HEK293T (cell line): Measurements from ENCODE around the gene NFATC1.

Experiments
- CTCF ChIA-PET: fragments of 350-600 bp; formaldehyde crosslinking; extraction: SDS; loops from one replicate; lab custom pipeline; 2021; ENCODE audit warnings: antibody characterized with exemption, inconsistent platforms; lab: Yijun Ruan, JAX
- POLR2A ChIA-PET: fragments of 350-600 bp; formaldehyde crosslinking; extraction: SDS; loops from one replicate; lab custom pipeline; 2020; ENCODE audit warnings: antibody characterized with exemption, inconsistent platforms; lab: Yijun Ruan, JAX
- DNase-seq: peaks from one replicate; pipeline ENCODE4 v3.0.0; 2012; ENCODE audit warnings: mixed read lengths; ENCODE audit errors: extremely low spot score
- ARNT ChIP-seq: fragments of 450-650 bp; IDR thresholded peaks from 2 replicates; pipeline ENCODE4 v1.6.1; 2017; ENCODE audit warnings: mild to moderate bottlenecking
- BHLHE40 ChIP-seq: fragments of 450-650 bp; IDR thresholded peaks from 2 replicates; pipeline ENCODE4 v1.6.1; 2016; ENCODE audit warnings: mild to moderate bottlenecking, moderate library complexity, borderline replicate concordance
- CTBP1 ChIP-seq: fragments of 450-650 bp; IDR thresholded peaks from 2 replicates; pipeline ENCODE4 v1.6.1; 2016; ENCODE audit warnings: borderline replicate concordance
- ELF4 ChIP-seq: fragments of 450-650 bp; IDR thresholded peaks from 2 replicates; pipeline ENCODE4 v1.6.1; 2017; ENCODE audit warnings: antibody characterized with exemption
- FOXA1 ChIP-seq: fragments of 450-650 bp; IDR thresholded peaks from 2 replicates; pipeline ENCODE4 v1.6.1; 2016; ENCODE audit warnings: mild to moderate bottlenecking
- FOXK2 ChIP-seq: fragments of 450-650 bp; IDR thresholded peaks from 2 replicates; pipeline ENCODE4 v1.6.1; 2016; ENCODE audit warnings: mild to moderate bottlenecking
- FOXM1 ChIP-seq: fragments of 450-650 bp; IDR thresholded peaks from 2 replicates; pipeline ENCODE4 v1.6.1; 2017; ENCODE audit warnings: mild to moderate bottlenecking, borderline replicate concordance
- HDGF ChIP-seq: fragments of 450-650 bp; IDR thresholded peaks from 2 replicates; pipeline ENCODE4 v1.6.1; 2017; ENCODE audit warnings: antibody characterized with exemption, borderline replicate concordance
- L3MBTL2 ChIP-seq: fragments of 450-650 bp; conservative IDR thresholded peaks from 2 replicates; pipeline ENCODE4 v1.6.1; 2016; ENCODE audit warnings: mild to moderate bottlenecking
- LEF1 ChIP-seq: fragments of 450-650 bp; IDR thresholded peaks from 2 replicates; pipeline ENCODE4 v1.6.1; 2017; ENCODE audit warnings: mild to moderate bottlenecking, borderline replicate concordance
- NFRKB ChIP-seq: fragments of 450-650 bp; IDR thresholded peaks from 2 replicates; pipeline ENCODE4 v1.6.1; 2016; ENCODE audit warnings: mild to moderate bottlenecking, moderate library complexity
- SP1 ChIP-seq: fragments of 450-650 bp; IDR thresholded peaks from 2 replicates; pipeline ENCODE4 v1.6.1; 2017
- SUZ12 ChIP-seq: fragments of 450-650 bp; IDR thresholded peaks from 2 replicates; pipeline ENCODE4 v1.6.1; 2016; ENCODE audit warnings: mild to moderate bottlenecking
- TARDBP ChIP-seq: fragments of 450-650 bp; IDR thresholded peaks from 2 replicates; pipeline ENCODE4 v1.6.1; 2016
- ZNF384 ChIP-seq: fragments of 450-650 bp; IDR thresholded peaks from 2 replicates; pipeline ENCODE4 v1.6.1; 2016
- TF ChIP-seq, protein P1 (sequence below): fragments of 450-650 bp; IDR thresholded peaks from 2 replicates; pipeline ENCODE4 v1.6.1; 2016

NFATC1 gene

DNA sequence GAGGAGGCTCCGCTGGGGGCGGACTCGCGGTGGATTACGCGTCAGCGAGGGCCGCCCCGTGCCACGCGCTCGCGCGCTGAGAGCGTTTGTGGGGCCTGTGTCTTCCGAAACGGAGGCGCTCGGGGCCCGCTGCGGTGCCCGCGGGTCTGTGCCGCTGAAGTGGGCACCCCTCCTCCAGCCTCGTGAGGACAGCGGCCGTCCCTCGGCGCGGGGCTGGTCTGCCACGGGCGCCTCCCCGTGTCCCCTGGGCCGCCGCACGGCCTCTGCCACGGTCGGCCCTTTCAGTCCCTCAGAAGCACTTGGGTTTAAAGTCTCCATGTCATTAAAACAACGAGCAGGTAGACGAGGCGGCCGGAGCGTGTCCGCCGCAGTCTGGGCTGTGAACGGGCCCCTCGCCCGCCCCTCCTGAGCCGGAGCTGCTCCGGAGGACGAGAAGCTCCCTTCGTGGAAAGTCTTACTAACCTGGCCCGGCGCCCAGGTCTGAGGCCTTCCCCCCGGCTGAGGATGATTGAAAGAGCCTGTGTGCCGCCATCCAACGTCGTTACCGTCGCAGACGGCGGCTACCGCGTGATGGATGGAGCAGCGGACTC is 97.6 kb downstream of the NFATC1 start:
- ChIA-PET POLR2A (no interaction called here), CTCF (no interaction called here)
- TF ChIP-seq CTBP1, result no peak
- TF ChIP-seq TARDBP, result no peak
- no peak for TF ChIP-seq L3MBTL2
- no peak for TF ChIP-seq ZNF384
- TF ChIP-seq HDGF, result no peak
- TF ChIP-seq NFRKB, result no peak
- TF ChIP-seq, protein P1, sequence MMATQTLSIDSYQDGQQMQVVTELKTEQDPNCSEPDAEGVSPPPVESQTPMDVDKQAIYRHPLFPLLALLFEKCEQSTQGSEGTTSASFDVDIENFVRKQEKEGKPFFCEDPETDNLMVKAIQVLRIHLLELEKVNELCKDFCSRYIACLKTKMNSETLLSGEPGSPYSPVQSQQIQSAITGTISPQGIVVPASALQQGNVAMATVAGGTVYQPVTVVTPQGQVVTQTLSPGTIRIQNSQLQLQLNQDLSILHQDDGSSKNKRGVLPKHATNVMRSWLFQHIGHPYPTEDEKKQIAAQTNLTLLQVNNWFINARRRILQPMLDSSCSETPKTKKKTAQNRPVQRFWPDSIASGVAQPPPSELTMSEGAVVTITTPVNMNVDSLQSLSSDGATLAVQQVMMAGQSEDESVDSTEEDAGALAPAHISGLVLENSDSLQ, result no peak
- TF ChIP-seq ARNT, result no peak
- no peak for TF ChIP-seq SUZ12
- no peak for TF ChIP-seq BHLHE40
- no peak for TF ChIP-seq SP1
- TF ChIP-seq ELF4, result no peak
- no peak for TF ChIP-seq FOXA1
- TF ChIP-seq LEF1, result no peak
- no peak for TF ChIP-seq FOXM1
- no peak for TF ChIP-seq FOXK2
- no peak for DNase-seq

- no peak for DNase-seq
- CTCF ChIA-PET, result no interaction called here
- POLR2A ChIA-PET, result no interaction called here
- TF ChIP-seq FOXA1, result no peak
- TF ChIP-seq L3MBTL2, result no peak
- no peak for TF ChIP-seq SP1
- TF ChIP-seq FOXM1, result no peak
- TF ChIP-seq ZNF384, result no peak
- TF ChIP-seq LEF1, result no peak
- no peak for TF ChIP-seq NFRKB
- no peak for TF ChIP-seq TARDBP
- TF ChIP-seq ARNT, result no peak
- no peak for TF ChIP-seq SUZ12
- no peak for TF ChIP-seq FOXK2
- no peak for TF ChIP-seq ELF4
- TF ChIP-seq BHLHE40, result no peak
These were observed 98.1 kb downstream of the NFATC1 start for GRCh38 chr18:79493801-79494211.

DNA sequence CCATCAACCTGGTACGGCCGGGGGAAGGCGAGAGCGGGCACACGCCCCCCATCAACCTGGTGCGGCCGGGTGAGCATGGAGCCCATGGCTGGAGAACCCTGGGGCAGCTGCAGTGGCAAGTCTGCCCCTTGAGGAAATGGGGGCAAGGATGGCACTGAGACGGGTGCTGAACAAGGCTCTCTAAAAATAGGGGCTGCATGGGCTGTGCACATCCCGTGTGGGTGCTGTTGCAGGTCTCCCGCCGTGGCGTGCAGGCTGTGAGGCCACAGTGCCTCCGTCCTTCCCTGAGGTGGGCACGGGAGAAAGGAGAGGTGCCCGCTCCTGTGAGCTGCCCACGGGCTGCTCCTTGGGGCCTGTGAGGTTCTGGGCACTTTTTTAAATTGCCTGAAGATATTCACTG is 99.2 kb downstream of the NFATC1 start:
- ChIA-PET CTCF (no interaction called here), POLR2A (no interaction called here)
- TF ChIP-seq HDGF (no peak), L3MBTL2 (no peak), SP1 (no peak), FOXK2 (no peak), FOXM1 (no peak), BHLHE40 (no peak), ELF4 (no peak), FOXA1 (no peak), NFRKB (no peak), ARNT (no peak), CTBP1 (no peak), ZNF384 (no peak)
- TF ChIP-seq, protein P1, result no peak
- DNase-seq, result no peak

DNA sequence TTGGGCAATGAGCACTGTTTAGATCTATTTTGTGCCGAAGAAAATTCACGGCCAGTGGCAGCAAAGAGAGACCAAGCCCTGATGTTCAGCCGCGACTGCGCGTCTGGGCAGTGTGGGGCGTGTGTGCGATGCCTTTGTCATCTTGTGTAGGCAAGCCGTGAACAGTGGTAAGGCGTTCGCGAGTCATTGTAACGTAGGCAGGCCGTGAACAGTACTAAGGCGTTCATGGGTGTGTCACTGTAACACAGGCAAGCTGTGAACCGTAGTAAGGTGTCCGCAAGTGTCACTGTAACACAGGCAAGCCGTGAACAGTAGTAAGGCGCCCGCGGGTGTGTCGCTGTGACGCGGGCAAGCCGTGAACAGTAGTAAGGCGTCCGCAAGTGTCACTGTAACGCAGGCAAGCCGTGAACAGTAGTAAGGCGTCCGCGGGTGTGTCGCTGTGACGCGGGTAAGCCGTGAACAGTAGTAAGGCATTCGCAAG is 99.9 kb downstream of the NFATC1 start:
- no peak for DNase-seq
- TF ChIP-seq SUZ12, result no peak
- no peak for TF ChIP-seq FOXA1
- no peak for TF ChIP-seq L3MBTL2
- TF ChIP-seq LEF1, result no peak
- TF ChIP-seq FOXM1, result no peak
- TF ChIP-seq FOXK2, result no peak
- no peak for TF ChIP-seq ARNT
- TF ChIP-seq TARDBP, result no peak
- TF ChIP-seq SP1, result no peak
- no peak for TF ChIP-seq CTBP1
- no peak for TF ChIP-seq ZNF384
- no peak for TF ChIP-seq NFRKB
- no peak for TF ChIP-seq HDGF
- TF ChIP-seq, protein P1, result no peak
- TF ChIP-seq ELF4, result no peak
- TF ChIP-seq BHLHE40, result no peak
- CTCF ChIA-PET, result no interaction called here
- POLR2A ChIA-PET, result no interaction called here

DNA sequence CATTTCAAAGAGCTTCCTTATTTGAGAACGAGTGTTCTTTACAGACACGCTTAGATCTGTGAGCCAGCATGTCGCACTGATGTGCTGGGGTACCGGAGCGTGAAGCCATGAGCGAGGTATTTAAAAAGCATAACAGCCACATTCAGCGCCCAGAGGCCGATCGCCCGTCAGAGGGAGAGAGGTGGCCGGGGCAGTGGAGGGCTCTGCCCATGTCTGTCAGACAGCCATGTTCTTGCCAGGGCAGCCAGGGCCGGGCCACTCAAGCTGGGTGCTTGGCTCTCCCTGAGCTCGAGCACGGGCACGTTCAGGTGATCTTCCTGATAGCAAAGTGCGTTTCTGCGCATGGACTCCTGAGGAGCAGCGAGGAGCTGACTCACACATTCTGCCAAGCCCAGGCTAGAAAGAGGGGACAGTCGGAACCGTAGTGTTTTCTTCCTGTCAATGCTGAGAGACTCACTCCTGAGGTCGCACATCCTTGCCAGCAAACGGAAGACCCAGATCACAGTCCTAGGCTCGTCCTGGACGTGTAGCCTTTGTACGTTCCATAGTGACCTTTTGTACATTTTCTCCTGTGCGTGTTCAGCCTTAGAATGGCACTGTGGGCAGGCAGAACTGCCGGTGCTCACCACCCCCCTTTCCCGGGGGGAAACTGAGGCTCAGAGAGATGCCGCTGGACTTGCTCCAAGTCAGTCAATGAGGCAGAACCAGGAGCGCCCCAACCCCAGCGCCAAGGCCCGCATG is 100.7 kb downstream of the NFATC1 start:
- DNase-seq, result no peak
- CTCF ChIA-PET, result no interaction called here

DNA sequence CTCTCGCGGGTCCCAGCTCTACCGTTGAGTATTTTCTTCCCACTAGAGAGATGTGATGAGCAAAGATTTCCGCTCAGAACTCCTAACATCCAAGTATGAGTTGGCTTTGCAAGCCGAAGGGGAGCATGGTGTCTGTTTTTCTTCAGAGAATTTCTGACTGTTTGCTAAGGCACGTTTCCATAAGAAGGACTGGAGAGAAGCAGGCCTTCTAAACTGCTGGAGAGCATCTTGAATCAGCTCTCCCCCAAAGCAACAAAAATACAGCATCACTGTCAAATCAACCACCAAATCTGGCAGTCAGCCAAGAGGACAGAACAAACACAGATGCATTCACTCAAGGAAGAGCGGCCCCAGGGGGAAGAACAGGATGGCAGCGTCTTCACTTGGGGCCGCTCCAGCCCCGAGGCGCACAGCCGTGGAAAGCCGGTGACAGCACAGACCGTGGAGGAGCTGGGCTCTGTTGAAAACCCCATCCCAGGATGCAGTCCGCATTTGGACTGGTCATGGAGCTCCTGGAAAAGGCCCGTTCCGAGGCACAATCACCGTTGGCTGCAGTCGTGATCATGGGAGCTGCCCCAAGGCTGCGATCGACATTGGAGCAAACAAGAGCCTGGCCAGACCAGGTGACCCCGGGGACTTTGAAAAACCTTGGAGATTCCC is 101.4 kb downstream of the NFATC1 start:
- DNase-seq, result no peak

More for the DNA sequence above, 100.7 kb downstream of the NFATC1 start:
- TF ChIP-seq NFRKB, result no peak
- TF ChIP-seq L3MBTL2, result no peak
- no peak for TF ChIP-seq BHLHE40
- TF ChIP-seq FOXA1, result no peak
- POLR2A ChIA-PET, result no interaction called here

More for the DNA sequence above, 101.4 kb downstream of the NFATC1 start:
- no peak for TF ChIP-seq HDGF
- no peak for TF ChIP-seq NFRKB
- TF ChIP-seq SUZ12, result no peak
- TF ChIP-seq CTBP1, result no peak
- TF ChIP-seq FOXM1, result no peak
- TF ChIP-seq FOXA1, result no peak
- no peak for TF ChIP-seq FOXK2
- no peak for TF ChIP-seq TARDBP
- no peak for TF ChIP-seq LEF1
- no peak for TF ChIP-seq BHLHE40
- no peak for TF ChIP-seq ELF4
- no peak for TF ChIP-seq SP1
- no peak for TF ChIP-seq L3MBTL2
- no peak for TF ChIP-seq ZNF384
- no peak for TF ChIP-seq ARNT
- ChIA-PET POLR2A (no interaction called here), CTCF (no interaction called here)
